IPS-NIHi7 (cell line): Measurements from ENCODE around the gene UBXN7.
"Not testable (repeated sequence)": the region's sequence is repeated elsewhere in the genome, so short reads cannot be mapped to it uniquely, and the experiment has no call there.

Experiments used
- DNase-seq: peaks from one replicate; pipeline ENCODE4 v3.0.0; 2012; ENCODE audit warnings: mixed read lengths; ENCODE audit errors: extremely low spot score

UBXN7 gene

DNA sequence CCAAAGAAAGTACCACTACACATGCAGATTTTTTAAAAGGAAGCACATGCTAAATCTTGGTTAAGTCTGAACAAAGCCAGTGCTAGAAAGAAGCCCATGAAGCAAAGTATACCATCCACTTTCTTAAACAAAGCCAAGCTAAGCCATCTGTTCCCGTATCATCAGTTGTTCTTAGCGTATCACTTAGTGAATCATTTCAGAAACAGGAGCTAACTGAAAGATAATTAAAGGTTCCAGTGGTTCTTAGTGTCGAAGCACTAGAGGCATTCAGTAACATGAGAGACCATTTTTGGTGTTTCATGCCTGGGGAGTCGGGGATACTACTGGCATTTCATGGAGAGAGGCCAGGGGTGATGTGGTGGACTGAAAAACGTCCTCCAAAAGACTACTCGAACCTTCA, 12.8 kb downstream of the UBXN7 start:
- DNase-seq, result no peak

DNA sequence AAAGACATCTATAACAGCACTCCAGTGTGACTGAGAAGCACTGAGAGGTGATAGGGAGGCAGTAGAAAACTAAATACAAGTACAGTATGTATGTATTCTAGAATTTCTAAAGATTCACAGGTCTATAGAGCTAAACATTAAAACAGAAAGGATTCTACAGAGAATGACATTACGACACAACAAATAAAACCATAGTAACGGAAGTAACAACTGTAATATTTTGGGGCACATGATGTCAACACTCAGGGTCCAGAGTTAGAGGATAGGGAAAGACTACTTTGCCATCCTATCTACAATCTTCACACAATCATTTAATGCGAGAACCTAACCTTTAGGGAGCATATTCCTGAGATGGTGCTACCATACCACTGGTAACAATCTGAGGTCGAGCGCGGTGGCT, 13.6 kb downstream of the UBXN7 start:
- DNase-seq, result no peak

DNA sequence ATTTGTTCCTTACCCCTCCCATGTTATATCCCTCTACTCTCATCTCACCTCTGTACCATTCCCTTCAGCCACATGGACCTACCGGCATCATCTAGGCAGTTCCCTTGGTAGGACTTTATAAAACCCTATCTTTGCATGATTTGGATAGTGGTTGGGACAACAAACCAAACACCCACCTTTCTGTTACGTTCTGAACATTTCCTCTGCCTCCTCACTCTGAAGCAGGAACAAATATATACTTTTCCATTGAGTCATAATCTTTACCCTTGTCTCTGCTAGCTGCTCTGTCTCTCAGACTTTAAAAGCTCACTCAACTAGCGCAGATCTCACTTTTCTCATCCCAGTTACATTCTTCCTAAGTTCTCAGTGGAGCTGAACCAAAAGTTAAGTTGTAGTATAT, 17.8 kb downstream of the UBXN7 start:
- no peak for DNase-seq

DNA sequence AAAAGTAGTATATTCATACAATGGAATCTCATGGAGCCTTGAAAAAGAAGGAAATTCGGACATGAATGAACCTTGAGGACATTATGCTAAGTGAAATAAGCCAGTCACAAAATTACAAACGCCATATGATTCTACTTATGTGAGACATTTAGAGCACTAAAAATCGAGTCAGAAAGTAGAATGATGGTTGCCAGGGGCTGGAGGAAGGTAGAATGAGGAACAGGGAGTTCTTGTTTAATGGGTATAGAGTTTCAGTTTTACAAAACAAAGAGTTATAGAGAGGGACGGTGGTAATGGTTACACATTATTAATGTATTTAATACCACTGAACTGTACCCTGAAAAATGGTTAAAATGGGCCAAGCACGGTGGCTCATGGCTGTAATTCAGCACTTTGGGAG, 19.5 kb downstream of the UBXN7 start:
- DNase-seq, result no peak

DNA sequence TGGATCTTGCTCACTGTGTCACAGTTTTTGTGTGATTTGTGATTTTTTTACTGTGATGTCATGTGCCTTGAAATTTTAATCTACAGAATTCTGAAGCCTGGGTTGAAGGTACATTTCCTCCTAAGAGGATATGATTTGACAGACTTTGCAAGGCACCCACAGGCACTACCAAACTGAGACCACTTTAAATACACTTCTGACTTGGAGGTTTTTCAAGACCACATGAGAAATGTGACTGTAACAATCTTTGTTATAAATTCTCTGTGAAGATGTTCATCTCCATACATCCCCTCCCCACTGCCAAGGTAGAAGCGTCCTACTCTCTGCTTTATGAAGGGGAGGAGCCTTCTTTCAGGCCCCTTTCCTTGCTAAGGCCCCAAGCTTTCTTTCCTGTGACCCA, 22.8 kb downstream of the UBXN7 start:
- DNase-seq, result no peak

DNA sequence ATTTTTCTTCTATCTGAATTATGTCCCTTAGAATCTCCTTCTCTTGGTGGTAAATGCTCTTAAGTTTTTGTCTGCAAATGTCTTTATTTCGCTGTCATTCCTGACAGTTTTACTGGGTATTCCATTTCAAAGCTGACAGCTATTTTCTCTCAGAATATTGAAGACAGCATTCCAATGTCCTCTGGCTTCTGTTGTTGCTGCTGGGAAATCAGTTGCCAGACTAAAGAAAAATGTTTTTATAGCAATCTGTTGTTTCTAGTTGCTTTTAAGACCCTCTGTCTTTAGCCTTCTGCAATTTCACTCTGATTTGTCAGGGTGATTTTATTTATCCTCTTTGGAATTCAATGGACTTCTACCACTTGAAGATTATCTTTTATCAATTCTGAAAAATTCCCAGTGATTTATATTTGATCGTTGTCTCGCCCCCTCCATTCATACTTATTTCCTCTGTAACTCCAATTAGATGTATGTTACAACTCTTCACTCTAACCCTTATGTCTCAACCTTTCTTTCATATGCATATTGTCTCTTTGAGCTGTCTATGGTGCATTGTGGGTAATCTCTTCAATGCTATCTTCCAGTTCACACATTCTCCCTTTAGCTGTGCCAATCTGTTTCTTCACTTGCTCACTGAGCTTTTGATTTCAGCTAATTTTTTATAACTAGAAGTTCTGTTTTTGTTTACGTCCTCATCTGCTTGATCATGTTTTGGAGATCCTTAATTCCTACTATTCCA, 23.5 kb downstream of the UBXN7 start:
- no peak for DNase-seq

DNA sequence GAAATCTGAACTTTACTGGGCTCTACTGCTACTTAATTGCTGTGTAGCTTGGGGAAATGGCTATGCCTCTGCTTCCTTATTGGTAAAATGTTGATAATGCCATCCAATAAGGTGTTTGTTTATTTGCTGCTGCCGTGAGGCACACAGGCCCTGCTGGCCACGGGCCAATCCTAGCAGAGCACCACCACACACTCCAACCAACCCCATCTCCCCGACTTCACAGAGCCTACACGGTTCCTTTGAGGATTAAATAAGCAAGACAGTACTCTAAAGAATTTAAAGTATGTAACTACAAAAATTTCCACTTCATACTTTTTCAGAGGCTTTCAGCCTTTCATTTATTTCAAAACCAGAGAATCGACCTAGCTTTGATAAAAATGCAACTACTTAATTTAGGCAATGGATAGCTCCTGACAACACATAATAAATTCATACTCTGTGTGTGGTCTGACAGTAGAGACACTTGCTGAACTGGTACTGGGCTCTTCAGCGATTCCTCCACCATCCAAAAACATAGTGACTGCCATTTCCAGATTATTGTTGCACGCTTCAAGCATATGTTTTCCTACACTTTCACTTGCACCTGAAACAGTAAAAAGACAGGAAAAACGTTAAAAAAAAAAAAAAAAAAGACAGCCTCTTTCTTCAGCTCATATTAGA, 25.3 kb downstream of the UBXN7 start:
- peak; percentile 23 for DNase-seq

DNA sequence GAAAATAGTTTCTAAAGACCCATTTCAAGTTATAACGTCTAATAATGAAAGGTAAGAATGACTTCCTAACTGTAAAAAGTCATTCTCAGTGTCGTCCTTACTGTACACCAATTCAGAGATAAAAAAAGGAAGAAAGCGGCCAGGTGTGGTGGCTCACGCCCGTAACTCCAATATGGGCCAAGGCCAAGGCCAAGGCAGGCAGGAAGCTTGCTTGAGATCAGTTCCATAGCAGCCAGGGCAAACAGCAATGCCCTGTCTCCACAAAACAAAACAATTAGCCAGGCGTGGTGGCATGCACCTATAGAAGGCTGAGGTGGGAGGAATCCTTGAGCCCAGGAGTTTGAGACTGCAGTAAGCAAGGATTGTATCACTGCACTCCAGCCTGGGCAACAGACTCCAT, 31.9 kb downstream of the UBXN7 start:
- DNase-seq, result no peak

DNA sequence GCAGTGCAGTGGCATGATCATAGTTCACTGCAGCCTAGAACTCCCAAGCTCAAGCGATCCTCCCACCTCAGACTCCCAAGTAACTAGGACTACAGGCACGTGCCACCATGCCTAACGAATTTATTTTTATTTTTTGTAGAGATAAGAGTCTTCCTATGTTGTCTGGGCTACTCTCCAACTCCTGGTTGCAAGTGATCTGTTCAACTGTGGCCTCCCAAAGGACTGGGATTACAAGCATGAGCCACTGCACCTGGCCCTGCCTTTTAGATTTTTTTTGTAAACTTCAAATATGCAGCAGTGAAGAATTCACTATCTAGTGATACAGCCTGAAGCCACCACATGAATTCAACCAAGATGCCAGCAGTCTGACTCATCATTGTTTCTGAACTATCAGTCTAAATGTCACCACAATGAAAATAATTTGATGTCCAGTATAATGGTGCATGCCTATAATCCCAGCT, 32.7 kb downstream of the UBXN7 start:
- no peak for DNase-seq

DNA sequence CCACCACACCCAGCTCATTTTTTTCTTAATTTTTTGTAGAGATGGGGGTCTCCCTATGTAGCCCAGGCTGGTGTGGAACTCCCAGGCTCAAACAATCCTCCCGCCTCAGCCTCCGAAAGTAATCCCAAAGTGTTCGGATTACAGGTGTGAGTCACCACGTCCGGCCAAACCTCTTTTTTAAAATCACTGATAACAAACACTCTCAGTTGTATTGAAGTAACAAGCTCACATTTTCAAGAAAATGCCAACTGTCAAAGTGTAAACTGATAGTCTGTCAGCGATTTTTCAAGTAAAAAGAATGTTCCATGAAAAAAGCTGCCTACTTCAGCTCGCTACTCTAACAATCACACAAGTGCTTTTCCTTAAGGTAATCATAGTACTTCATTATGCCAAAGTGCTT, 33.4 kb downstream of the UBXN7 start:
- DNase-seq, result no peak

DNA sequence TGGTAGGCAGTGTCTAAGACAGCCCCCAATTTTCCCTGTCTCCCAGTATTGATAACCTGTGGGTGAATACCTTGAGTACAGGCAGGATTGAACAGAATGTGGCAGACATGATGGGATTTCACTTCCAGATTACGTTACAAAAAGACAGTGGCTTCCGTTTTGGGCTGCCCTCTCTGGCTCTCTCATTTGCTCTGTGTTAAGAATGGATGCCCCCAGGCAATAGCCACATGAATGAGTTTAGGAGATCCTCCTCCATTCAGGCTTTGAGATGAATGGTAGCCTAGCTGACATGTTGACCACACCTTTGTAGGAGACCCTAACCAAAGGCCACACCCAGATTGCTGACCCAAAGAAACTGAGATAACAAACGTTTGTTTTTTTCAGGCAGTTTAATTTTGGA, 34.3 kb downstream of the UBXN7 start:
- DNase-seq, result no peak

DNA sequence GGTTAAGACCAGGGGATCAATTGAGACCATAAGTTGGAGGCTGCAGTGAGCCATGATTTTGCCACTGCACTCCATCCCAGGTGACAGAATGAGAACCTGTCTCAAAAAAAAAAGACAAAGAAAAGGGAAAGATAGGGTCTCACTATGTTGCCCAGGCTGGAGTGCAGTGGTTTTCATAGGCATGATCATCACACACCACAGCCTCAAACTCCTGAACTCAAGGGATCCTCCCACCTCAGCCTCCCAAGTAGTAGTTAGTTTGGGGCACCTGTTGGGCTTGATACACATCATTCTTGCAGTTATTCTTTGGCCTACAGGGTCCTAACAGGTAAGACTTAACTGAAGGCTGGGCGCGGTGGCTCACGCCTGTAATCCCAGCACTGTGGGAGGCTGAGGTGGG, 42.1 kb downstream of the UBXN7 start:
- no peak for DNase-seq

DNA sequence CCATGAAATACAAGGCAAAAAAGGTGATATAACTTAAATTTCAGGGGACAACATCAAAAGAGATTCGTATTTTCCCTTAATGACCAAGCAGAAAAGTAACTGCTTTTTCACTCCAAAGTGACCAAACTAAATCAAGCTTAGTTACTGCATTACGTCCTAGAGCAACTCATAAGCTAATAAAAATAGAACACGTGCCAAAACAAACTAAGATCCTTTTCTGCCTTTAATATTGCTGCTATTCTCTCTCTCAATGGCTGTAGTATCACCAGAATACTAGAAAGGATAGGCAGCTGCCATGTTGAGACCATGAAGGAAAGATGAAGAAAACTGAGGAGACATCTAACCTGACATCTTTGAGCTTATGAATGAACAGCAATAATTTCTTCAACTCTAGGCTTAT, 43.3 kb downstream of the UBXN7 start:
- DNase-seq, result no peak

DNA sequence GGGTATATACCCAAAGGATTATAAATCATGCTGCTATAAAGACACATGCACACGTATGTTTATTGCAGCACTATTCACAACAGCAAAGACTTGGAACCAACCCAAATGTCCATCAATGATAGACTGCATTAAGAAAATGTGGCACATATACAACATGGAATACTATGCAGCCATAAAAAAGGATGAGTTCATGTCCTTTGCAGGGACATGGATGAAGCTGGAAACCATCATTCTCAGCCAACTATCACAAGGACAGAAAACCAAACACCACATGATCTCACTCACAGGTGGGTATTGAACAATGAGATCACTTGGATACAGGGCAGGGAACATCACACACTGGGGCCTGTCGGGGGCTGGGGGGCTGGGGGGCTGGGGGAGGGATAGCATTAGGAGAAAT, 44.3 kb downstream of the UBXN7 start:
- DNase-seq, result not testable (repeated sequence)

DNA sequence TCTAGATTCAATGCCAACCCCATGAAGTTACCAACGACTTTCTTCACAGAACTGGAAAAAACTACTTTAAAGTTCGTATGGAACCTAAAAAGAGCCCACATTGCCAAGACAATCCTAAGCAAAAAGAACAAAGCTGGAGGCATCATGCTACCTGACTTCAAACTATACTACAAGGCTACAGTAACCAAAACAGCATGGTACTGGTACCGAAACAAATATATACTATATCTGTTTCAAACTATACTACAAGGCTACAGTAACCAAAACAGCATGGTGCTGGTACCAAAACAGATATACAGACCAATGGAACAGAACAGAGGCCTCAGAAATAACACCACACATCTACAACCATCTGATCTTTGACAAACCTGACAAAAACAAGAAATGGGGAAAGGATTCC, 45.4 kb downstream of the UBXN7 start:
- DNase-seq, result not testable (repeated sequence)

DNA sequence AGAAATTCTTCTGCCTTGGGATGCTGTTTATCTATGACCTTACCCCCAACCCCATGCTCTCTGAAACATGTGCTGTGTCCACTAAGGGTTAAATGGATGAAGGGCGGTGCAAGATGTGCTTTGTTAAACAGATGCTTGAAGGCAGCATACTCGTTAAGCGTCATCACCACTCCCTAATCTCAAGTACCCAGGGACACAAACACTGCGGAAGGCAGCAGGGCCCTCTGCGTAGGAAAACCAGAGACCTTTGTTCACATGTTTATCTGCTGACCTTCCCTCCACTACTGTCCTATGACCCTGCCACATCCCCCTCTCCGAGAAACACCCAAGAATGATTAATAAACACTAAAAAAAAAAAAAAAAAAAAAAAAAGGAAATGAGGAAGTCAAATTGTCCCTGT, 46.2 kb downstream of the UBXN7 start:
- DNase-seq, result not testable (repeated sequence)

DNA sequence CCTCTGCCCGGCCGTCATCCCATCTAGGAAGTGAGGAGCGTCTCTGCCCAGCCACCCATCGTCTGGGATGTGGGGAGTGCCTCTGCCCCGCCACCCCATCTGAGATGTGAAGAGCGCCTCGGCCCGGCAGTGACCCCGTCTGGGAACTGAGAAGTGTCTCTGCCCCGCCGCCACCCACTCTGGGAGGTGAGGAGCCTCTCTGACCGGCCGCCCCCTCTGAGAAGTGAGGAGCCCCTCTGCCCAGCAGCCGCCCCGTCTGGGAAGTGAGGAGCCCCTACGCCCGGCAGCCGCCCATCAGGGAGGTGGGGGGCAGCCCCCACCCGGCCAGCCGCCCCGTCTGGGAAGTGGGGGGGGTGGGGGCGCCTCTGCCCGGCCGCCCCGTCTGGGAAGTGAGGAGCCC, 46.8 kb downstream of the UBXN7 start:
- not testable (repeated sequence) for DNase-seq

DNA sequence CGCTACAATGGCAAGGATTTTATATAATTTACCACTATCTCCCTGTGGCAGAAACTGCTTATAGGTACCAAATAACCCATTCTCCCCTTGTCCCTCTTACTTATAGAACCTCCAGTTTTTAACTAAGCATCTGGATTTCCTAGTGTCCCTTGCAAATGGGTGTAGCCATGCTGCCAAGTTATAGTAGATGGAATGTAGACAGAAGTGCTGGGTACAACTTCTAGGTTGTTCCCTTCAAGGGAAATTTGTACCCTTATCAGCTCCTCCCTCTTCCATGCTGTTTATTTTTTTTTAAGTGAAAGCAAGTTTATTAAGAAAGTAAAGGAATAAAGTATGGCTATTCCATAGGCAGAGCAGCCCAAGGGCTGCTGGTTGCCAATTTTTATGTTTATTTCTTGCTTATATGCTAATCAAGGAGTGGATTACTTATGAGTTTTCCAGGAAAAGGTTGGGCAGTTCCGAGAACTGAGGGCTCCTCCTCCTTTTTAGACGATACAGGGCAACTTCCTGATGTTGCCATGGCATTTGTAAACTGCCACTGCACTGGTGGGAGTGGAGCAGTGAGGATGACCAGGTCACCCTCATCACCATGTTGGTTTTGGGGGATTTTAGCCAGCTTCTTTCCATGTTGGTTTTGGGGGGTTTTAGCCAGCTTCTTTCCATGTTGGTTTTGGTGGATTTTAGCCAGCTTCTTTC, 53.9 kb downstream of the UBXN7 start:
- DNase-seq, result no peak

DNA sequence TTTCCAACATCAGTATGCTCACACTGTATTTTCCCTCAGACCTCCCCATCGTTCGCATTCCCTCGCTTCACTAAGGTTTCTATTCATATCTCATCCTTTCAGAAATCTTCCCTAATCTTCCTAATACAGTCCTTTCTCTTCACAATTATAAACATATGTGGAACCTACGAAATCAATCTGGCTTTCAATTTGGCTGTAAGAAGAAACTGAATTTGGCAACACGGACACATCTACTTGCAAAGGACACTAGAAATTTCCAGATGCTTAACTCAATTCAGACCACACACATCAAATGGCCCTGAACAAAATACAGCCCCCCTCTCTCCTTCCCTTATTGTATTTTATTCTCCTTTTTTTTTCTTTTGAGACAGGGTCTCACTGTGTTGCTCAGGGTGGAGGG, 54.9 kb downstream of the UBXN7 start:
- DNase-seq, result no peak

DNA sequence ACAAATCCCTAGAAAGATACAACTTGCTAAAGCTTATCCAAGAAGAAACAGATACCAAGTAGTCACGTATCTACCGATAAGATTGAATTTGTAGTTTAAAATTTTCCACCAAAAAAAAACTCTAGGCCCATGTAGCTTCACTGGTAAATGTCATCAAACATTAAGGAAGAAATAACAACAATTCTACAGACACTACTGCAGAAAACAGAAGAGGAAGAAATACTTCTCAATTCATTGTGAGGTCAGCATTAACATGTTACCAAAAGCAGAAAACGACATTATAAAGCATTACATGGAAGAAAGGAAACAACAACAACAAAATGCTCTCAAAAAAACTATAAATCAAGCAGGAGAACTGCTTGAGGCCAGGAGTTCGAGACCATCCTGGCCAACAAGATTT, 66.5 kb downstream of the UBXN7 start:
- DNase-seq, result no peak

DNA sequence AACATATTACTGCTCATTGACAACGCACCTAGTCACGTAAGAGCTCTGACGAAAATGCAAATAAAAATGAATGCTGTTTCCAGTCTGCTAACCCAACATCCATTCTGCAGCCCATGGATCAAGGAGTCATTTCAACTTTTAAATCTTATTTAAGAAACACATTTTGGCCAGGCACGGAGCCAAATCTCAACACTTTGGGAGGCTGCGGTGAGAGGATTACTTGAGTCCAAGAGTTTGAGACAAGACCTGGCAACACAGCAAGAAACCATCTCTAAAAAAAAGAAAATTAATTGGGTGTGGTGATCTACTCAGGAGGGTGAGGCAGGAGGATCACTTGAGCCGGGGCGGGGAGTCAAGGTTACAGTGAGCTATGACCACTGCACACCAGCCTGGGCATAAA, 71.6 kb downstream of the UBXN7 start:
- DNase-seq, result no peak

DNA sequence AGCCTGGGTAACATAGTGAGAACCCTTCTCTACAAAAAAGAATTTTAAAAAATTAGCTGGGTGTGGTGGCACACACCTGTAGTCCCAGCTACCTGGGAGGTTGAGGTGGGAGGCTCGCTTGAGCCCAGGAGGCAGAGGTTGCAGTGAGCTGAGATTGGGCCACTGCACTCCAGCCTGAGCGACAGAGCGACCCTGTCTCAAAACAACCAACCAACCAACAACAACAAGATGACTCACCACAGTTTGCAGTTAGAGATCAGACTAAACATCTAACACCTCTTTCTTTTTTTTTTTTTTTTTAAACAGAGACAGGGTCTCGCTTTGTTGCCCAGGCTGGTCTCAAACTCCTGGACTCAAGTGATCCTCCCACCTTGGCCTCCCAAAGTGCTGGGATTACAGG, 73.7 kb downstream of the UBXN7 start:
- DNase-seq, result not testable (repeated sequence)

DNA sequence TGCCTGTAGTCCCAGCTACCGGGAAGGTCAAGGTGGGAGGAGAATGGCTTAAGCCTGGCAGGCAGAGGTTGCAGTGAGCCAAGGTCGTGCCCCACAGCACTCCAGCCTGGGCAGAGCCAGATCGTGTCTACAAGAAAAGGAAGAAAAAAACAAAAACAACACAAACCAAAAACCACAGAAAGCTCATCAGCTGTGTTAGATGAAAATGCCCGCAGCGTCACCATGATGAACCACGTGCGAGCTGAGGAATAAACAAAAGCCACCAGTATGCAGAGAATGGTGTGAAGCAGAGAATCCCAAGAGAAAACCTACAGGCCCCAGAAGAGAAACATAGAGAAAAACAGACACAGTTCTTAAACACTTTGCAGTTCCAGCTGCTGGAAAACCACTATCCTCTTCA, 74.3 kb downstream of the UBXN7 start:
- no peak for DNase-seq
